ENCODE results near the gene OSBPL1A. TPM values are rescaled to one million over a fixed set of nuclear protein-coding genes. Genes with fewer than 3 reads are reported as not detected.

Gene OSBPL1A
- 33.7 and 37.4 TPM in 2 replicates for total RNA-seq (2021)
- percentile 63 among the genes with signal in this experiment for Bru-seq, nascent RNA
- percentile 55 among the genes with signal in this experiment for BruChase-seq, experiment 1, labeled RNA remaining after a 2-hour chase
- percentile 44 among the genes with signal in this experiment for BruChase-seq, experiment 2, labeled RNA remaining after a 6-hour chase
- long read RNA-seq, full-length matches to known transcripts: 32 of 50 reads
- long read RNA-seq, partial matches to known transcripts: 2 of 50 reads
- long read RNA-seq, other reads (novel, unspliced or antisense): 16 of 50 reads

DNA sequence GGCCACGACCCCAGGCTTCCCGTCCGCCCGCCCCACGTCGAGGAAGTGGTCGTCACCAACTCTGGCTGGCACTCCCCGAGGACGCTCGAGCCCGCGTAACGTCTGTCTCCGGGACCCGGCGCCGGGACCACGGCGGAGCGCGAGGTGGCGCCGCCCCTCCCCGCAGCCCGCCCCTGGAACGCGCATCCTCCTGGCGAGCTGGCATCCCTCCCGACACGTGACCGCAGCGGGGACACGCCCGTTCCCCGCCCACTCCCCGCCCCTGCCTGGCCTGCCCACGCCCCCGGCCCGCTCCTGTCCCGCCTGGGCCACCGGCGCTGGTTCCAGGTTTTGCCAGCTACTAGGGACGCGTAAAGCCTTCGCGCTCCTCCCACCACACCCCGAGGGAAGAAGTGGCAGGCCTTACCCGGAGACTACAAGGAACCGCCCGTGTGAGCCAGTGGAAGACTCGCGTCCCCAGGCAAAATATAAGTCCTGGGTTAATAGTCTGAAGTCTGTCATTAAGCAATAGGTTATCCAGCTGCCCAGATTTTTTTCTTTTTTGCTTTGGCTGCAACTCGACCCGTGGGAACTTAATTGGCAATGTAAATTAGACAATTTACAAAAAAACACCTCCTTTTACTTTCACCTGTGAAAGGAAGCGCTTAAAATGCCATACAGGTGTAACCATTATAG lies at the start of gene OSBPL1A:
OSBPL1A (minus strand) TSS at position 131 of the 675 bp plus-strand sequence. CDS start 20,291 bp downstream, outside the sequence.
- peak; percentile 78 to 89 for DNase-seq
- H3K27ac ChIP-seq: no peak within 1 kb of the TSS
- BruUV-seq (replicated peaks): no TSS peak
- ChIA-PET CTCF (interaction anchor here (0.6 kb wide), 1 partner anchor 10 kb away, joined by 3 read pairs; no protein-coding TSS in a partner anchor), POLR2A (ENCODE audit: unreplicated experiment) (interaction anchor here (0.6 kb wide), 1 partner anchor 32 kb away, joined by 3 read pairs; no protein-coding TSS in a partner anchor)
- peak within 1 kb of the TSS; percentile 92 for H3K4me2 ChIP-seq
- no peaks in the 10 kb centered on the region for H3K36me3 ChIP-seq (ENCODE audit: low read depth)
- peak within 1 kb of the TSS; percentile 71 for H3K4me3 ChIP-seq
- no peaks in the 10 kb centered on the region for H4K20me1 ChIP-seq (ENCODE audit: insufficient read depth)
- H3K4me1 ChIP-seq (replicated peaks; ENCODE audit: insufficient read depth): peaks cover 9% of the 10 kb centered on the region; the same call in 1 of the 2 replicates
- no peaks in the 10 kb centered on the region for H3F3A ChIP-seq (ENCODE audit: insufficient read depth, low read depth)
- peak within 1 kb of the TSS; percentile 99 for H2AFZ ChIP-seq
- H3K27me3 ChIP-seq (ENCODE audit: insufficient read depth, low read depth): no peaks in the 10 kb centered on the region
- intact Hi-C loops (cut with micrococcal nuclease; ENCODE audit: unreplicated experiment): loop anchor here (2.0 to 5.0 kb wide), 2 partner anchors 31 to 36 kb away; no protein-coding TSS in a partner anchor
- H3K79me2 ChIP-seq (ENCODE audit: low read depth): no peaks in the 10 kb centered on the region
- no peaks in the 10 kb centered on the region for H3K9me3 ChIP-seq (ENCODE audit: insufficient read depth, low read depth)
- no peaks in the 10 kb centered on the region for H3K9me2 ChIP-seq (ENCODE audit: insufficient read depth)
- TF ChIP-seq, protein P1, sequence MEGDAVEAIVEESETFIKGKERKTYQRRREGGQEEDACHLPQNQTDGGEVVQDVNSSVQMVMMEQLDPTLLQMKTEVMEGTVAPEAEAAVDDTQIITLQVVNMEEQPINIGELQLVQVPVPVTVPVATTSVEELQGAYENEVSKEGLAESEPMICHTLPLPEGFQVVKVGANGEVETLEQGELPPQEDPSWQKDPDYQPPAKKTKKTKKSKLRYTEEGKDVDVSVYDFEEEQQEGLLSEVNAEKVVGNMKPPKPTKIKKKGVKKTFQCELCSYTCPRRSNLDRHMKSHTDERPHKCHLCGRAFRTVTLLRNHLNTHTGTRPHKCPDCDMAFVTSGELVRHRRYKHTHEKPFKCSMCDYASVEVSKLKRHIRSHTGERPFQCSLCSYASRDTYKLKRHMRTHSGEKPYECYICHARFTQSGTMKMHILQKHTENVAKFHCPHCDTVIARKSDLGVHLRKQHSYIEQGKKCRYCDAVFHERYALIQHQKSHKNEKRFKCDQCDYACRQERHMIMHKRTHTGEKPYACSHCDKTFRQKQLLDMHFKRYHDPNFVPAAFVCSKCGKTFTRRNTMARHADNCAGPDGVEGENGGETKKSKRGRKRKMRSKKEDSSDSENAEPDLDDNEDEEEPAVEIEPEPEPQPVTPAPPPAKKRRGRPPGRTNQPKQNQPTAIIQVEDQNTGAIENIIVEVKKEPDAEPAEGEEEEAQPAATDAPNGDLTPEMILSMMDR (conservative IDR thresholded peaks at IDR 0.05): no peak
- no peak for TF ChIP-seq EZH2 (IDR thresholded peaks at IDR 0.05; ENCODE audit: low read depth)

DNA sequence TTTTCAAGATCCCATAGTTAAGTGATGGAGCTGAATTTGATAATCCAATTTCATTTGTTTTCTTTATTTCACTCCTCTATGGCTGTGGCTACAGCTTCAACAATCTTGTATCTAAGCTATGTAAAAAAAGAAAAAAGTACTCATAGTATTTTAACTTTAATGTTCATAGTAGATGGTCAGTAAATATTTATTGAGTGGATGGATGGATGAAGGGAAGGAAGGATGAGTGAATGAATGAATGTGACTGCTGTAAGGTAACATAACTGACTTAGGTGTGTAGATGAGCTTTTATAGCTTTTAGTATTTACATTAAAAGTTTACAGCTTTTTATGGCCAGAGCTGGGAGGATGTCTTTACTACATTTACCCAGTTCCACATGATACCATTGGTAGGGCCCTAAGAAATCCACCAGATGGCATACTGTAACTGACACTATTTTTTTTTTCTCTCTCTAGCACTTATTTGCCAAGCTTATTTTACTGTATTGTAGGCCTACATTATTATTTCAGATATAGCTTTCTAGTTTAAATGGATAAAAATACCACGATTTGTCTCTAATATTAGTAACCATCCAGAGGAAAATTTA lies 49.4 kb upstream of the OSBPL1A start:
- H3K4me1 ChIP-seq (replicated peaks; ENCODE audit: insufficient read depth): no peaks in the 10 kb centered on the region
- no peaks in the 10 kb centered on the region for H3K27me3 ChIP-seq (ENCODE audit: insufficient read depth, low read depth)
- ChIA-PET POLR2A (ENCODE audit: unreplicated experiment) (no interaction called here), CTCF (interaction anchor here (0.6 kb wide), 1 partner anchor 14 kb away, joined by 3 read pairs; no protein-coding TSS in a partner anchor)
- H3K9me2 ChIP-seq (ENCODE audit: insufficient read depth): no peaks in the 10 kb centered on the region
- H3K79me2 ChIP-seq (ENCODE audit: low read depth): no peaks in the 10 kb centered on the region
- H3K36me3 ChIP-seq (ENCODE audit: low read depth): peaks cover 7% of the 10 kb centered on the region; the same call in 1 of the 2 replicates
- TF ChIP-seq, protein P1 (conservative IDR thresholded peaks at IDR 0.05): peak; percentile 36; the same call in 1 of the 2 replicates
- no peak for TF ChIP-seq EZH2 (IDR thresholded peaks at IDR 0.05; ENCODE audit: low read depth)
- no peak overlapping the region for H3K4me2 ChIP-seq
- no peak overlapping the region for H2AFZ ChIP-seq
- H3K4me3 ChIP-seq: no peak overlapping the region
- no peaks in the 10 kb centered on the region for H3F3A ChIP-seq (ENCODE audit: insufficient read depth, low read depth)
- no TSS peak for BruUV-seq (replicated peaks)
- H4K20me1 ChIP-seq (ENCODE audit: insufficient read depth): no peaks in the 10 kb centered on the region
- DNase-seq: no peak
- intact Hi-C loops (cut with micrococcal nuclease; ENCODE audit: unreplicated experiment): no loop called here
- no peaks in the 10 kb centered on the region for H3K9me3 ChIP-seq (ENCODE audit: insufficient read depth, low read depth)
- no peak overlapping the region for H3K27ac ChIP-seq

DNA sequence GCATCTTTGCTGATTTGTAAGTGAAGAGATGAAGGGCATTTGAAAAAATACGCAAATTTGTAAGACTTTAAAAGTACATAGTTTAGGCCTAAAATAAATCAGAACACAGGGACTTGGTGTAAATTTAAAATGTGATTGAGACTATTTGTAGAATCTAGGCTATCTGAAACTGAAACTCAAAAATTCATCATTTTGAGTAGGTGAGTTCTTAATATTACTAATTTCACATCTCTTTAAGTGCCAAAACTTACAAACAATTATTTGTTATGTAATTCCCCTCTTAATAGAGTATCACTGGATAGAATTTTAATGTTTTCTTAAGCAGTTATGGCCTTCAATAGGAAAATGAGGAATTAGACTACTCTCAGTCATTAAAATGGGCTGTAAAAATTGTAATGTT lies 48.8 kb upstream of the OSBPL1A start:
- TF ChIP-seq EZH2 (IDR thresholded peaks at IDR 0.05; ENCODE audit: low read depth): no peak
- TF ChIP-seq, protein P1 (conservative IDR thresholded peaks at IDR 0.05): no peak
- intact Hi-C loops (cut with micrococcal nuclease; ENCODE audit: unreplicated experiment): no loop called here
- Histone ChIP-seq H3K27ac (no peak overlapping the region), H3K4me3 (no peak overlapping the region), H3K9me2 (ENCODE audit: insufficient read depth) (no peaks in the 10 kb centered on the region), H3K36me3 (ENCODE audit: low read depth) (peaks cover 7% of the 10 kb centered on the region; the same call in 1 of the 2 replicates), H3F3A (ENCODE audit: insufficient read depth, low read depth) (no peaks in the 10 kb centered on the region), H3K27me3 (ENCODE audit: insufficient read depth, low read depth) (no peaks in the 10 kb centered on the region), H3K9me3 (ENCODE audit: insufficient read depth, low read depth) (no peaks in the 10 kb centered on the region), H2AFZ (no peak overlapping the region), H3K4me1 (replicated peaks; ENCODE audit: insufficient read depth) (no peaks in the 10 kb centered on the region), H3K79me2 (ENCODE audit: low read depth) (no peaks in the 10 kb centered on the region), H3K4me2 (no peak overlapping the region), H4K20me1 (ENCODE audit: insufficient read depth) (no peaks in the 10 kb centered on the region)
- CTCF ChIA-PET: no interaction called here
- POLR2A ChIA-PET (ENCODE audit: unreplicated experiment): no interaction called here
- no peak for DNase-seq
- no TSS peak for BruUV-seq (replicated peaks)

Data from PC-9 (cell line).